Nephron progenitor cell (in vitro differentiated cells): ENCODE measurements around the gene ABR.
"Not testable (repeated sequence)": the region's sequence is repeated elsewhere in the genome, so short reads cannot be mapped to it uniquely, and the experiment has no call there.

Experiments
- DNase-seq: peaks from one replicate; pipeline ENCODE4 v3.0.0; 2021
- H3K27ac Mint-ChIP-seq: 2 replicates; pipeline ENCODE4 v1.8.0; 2021; ENCODE audit warnings: mild to moderate bottlenecking, moderate library complexity, mixed read lengths
- H3K27me3 Mint-ChIP-seq: 2 replicates; pipeline ENCODE4 v1.8.0; 2021; ENCODE audit warnings: mild to moderate bottlenecking, low read depth, mixed read lengths; ENCODE audit not compliant: poor library complexity
- H3K36me3 Mint-ChIP-seq: 2 replicates; pipeline ENCODE4 v1.8.0; 2021; ENCODE audit warnings: low read depth, mixed read lengths
- H3K4me1 Mint-ChIP-seq: 2 replicates; pipeline ENCODE4 v1.8.0; 2021; ENCODE audit warnings: mixed read lengths
- H3K4me3 Mint-ChIP-seq: 2 replicates; pipeline ENCODE4 v1.8.0; 2021; ENCODE audit warnings: mild to moderate bottlenecking, moderate library complexity, mixed read lengths
- H3K9me3 Mint-ChIP-seq: 2 replicates; pipeline ENCODE4 v1.8.0; 2021; ENCODE audit warnings: mild to moderate bottlenecking, moderate library complexity, mixed read lengths
- TF ChIP-seq, protein P1 (sequence below): fragments of 200-600 bp; sonication (generic); IDR thresholded peaks from 2 replicates; pipeline ENCODE4 v1.5.0; 2021; ENCODE audit warnings: antibody characterized with exemption

ABR gene

DNA sequence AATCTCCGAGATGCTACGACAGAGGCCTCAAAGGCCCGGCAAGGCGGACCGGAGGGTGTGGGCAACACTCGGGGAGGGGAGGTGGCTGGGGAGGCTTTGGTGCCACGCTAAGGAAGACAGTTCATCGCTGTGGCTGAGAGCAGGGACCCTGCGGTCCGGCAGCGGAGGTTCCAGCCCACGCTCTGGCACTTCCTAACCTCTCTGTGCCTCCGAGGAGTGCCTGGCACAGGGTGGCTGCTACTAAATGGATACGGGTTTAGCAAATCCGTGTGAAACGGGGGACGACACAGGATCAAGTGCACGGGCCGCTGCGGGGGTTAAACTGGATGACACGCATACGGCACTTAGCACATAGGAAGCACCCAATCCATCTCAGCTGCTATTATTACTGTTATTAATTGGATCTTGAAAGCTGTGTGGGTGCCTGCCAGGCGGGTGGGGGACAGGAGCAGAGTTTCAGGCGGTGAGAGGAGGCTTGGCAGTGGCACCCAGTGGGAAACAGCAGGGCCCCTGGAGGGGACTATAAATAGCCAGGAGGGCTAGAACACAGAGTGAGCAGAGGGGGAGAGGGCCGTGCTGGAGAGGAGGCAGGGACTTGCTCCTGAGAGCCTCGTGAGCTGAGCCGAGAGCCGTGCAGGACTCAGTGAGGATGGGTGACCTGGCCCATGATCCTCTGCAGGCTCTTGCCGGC is 45.0 kb downstream of the ABR start:
- Mint-ChIP-seq H3K4me3 (no peak overlapping the region), H3K27me3 (peaks cover 10% of the 10 kb centered on the region), H3K27ac (peak overlapping the region; percentile 66), H3K9me3 (no peaks in the 10 kb centered on the region), H3K4me1 (peaks cover 48% of the 10 kb centered on the region), H3K36me3 (peaks cover 31% of the 10 kb centered on the region)
- DNase-seq: no peak
- TF ChIP-seq, protein P1, sequence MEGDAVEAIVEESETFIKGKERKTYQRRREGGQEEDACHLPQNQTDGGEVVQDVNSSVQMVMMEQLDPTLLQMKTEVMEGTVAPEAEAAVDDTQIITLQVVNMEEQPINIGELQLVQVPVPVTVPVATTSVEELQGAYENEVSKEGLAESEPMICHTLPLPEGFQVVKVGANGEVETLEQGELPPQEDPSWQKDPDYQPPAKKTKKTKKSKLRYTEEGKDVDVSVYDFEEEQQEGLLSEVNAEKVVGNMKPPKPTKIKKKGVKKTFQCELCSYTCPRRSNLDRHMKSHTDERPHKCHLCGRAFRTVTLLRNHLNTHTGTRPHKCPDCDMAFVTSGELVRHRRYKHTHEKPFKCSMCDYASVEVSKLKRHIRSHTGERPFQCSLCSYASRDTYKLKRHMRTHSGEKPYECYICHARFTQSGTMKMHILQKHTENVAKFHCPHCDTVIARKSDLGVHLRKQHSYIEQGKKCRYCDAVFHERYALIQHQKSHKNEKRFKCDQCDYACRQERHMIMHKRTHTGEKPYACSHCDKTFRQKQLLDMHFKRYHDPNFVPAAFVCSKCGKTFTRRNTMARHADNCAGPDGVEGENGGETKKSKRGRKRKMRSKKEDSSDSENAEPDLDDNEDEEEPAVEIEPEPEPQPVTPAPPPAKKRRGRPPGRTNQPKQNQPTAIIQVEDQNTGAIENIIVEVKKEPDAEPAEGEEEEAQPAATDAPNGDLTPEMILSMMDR: no peak

DNA sequence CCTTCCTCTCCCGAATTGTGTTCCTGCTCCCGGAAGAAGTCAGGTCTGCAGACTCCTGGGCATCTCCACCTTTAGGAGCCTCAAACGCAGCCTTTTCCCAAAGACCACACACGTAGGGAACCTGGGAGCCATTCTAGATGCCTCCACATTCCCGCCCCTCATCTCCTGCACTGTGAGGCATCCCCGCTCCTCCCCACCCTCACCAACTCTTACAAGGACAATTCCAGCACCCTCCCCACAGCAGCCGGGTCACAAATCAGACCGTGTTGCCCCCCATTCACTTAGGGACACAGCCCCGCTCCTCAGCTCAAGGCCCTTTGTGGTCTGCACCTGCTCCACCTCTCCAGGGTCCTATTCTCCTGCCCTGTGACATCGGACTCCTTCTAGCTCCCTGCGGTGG is 49.6 kb downstream of the ABR start:
- DNase-seq: no peak
- Mint-ChIP-seq H3K9me3 (peaks cover 4% of the 10 kb centered on the region), H3K4me3 (no peak overlapping the region), H3K27me3 (peaks cover 5% of the 10 kb centered on the region), H3K36me3 (peaks cover 33% of the 10 kb centered on the region), H3K27ac (no peak overlapping the region), H3K4me1 (peaks cover 30% of the 10 kb centered on the region)
- TF ChIP-seq, protein P1: no peak

DNA sequence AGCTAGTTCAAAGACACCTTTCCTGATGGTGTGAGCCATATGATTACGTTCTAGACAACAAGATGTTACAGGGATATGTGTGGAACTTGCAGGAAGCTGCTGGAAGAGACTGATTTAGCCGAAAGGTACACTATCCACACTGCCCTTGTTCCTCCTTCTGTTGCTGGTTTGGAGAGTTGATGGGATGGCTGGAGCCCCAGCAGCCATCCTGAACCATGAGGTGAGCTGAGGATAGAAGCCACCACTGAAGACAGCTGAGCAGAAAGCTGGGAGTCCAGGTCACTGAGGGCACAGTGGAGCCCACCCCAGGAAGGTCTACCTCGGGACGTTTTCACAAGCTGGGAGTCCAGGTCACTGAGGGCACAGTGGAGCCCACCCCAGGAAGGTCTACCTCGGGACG is 51.3 kb downstream of the ABR start:
- not testable (repeated sequence) for H3K27me3 Mint-ChIP-seq, H3K4me3 Mint-ChIP-seq, DNase-seq, H3K27ac Mint-ChIP-seq, H3K9me3 Mint-ChIP-seq
- Mint-ChIP-seq H3K36me3 (peaks cover 29% of the 10 kb centered on the region), H3K4me1 (peaks cover 31% of the 10 kb centered on the region)

DNA sequence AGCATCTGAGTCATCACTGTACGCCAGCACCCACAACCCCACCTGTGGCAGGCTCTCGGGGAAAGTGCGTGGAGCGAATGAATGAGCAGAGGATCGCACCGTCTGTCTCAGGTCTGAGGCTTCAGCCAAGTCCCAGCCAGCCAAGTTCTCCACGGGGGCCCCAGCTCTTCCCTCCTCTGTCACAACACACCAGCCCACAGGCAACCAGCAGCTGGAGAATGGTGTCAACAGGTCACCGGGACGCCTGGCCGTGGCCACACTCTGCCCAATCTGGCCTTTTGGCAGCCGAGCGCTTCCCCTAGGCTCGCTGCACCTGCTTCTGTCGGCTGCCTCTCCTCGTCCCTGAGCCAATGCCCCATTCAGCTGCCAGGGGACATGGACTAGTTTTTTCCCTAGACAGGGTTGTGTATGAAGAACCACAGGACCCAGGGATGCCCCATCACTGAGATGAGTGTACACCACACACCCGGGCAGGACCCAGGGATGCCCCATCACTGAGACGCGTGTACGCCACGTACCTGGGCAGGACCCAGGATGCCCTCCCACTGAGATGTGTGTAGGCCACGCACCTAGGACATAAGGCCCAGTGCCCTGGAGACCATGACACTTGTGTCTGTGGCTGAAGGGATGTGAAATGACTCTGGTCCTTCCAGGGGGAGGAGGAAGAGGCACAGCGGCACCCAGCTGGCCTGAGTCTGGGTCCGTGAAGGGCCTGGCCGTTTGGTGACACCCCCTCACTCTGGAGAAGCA is 52.8 kb downstream of the ABR start:
- Mint-ChIP-seq H3K27me3 (no peaks in the 10 kb centered on the region), H3K27ac (peak overlapping the region; percentile 54), H3K36me3 (peaks cover 28% of the 10 kb centered on the region), H3K4me3 (no peak overlapping the region), H3K9me3 (peaks cover 4% of the 10 kb centered on the region), H3K4me1 (peaks cover 39% of the 10 kb centered on the region)
- TF ChIP-seq, protein P1: no peak
- DNase-seq: no peak

DNA sequence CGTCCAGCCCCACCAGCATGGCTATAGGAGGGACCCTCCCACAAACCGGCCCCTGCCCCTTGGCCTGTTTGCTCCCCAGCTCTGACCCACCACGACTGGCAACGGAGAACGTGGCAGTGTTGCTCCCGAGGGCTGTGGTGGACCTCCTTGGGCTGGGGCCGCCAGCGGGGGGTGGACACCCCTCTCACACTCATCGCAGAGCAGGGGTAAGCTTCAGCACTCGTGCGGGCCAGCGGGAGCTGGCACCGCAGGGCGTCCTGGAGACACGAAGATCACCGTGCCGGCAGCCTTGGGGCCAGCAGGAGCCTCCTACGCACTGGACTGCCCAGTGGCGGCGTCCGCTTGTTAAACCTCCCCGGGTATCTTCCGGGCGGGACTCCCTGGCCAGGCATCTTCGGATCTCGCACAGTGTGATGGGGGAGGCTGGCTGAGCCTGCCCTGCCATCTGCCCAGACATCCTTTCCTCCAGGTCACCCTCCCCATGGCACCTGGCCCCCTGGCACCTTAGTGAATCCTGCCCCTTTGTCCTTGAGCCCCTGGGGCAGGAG is 53.5 kb downstream of the ABR start:
- TF ChIP-seq, protein P1: no peak
- no peak for DNase-seq
- H3K36me3 Mint-ChIP-seq: peaks cover 28% of the 10 kb centered on the region
- no peaks in the 10 kb centered on the region for H3K27me3 Mint-ChIP-seq
- H3K9me3 Mint-ChIP-seq: peaks cover 4% of the 10 kb centered on the region
- no peak overlapping the region for H3K27ac Mint-ChIP-seq
- H3K4me1 Mint-ChIP-seq: peaks cover 39% of the 10 kb centered on the region
- no peak overlapping the region for H3K4me3 Mint-ChIP-seq

DNA sequence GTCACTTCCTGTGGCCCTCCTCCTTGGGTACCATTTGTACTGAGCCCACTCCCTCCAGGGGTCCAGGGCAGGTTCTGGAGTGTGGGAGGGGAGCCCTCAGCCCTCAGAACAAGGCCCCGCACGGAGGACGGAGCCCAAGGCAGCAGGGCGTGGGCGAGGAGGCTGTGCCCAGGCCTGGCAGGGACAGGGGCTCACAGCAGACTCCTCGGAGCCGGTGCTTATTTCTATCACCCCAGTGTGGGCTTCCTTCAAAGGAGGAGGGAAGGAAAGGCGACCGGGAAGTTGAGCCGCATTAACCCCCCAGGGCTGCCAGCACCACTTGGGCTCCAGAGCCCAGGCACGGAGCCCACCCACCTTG is 54.0 kb downstream of the ABR start:
- Mint-ChIP-seq H3K27me3 (no peaks in the 10 kb centered on the region), H3K4me3 (no peak overlapping the region), H3K27ac (no peak overlapping the region), H3K4me1 (peaks cover 39% of the 10 kb centered on the region), H3K36me3 (peaks cover 28% of the 10 kb centered on the region), H3K9me3 (peaks cover 4% of the 10 kb centered on the region)
- no peak for DNase-seq
- TF ChIP-seq, protein P1: no peak
